A673 (cell line): ENCODE data around the gene TIMM13.

Experiments
- EZH2 ChIP-seq: fragments of 200-600 bp; sonication (generic); IDR thresholded peaks from 2 replicates; pipeline ENCODE4 v1.6.1; 2017; ENCODE audit warnings: borderline replicate concordance, low read depth, mild to moderate bottlenecking, mixed read lengths, antibody characterized with exemption, low read length; ENCODE audit not compliant: poor library complexity, severe bottlenecking
- TF ChIP-seq, protein P1 (sequence below): fragments of 300-800, 200-600 bp; sonication (generic); conservative IDR thresholded peaks from 2 replicates; pipeline ENCODE4 v1.5.1; 2017; ENCODE audit warnings: low read depth, mild to moderate bottlenecking, antibody characterized with exemption, low read length, moderate library complexity, mixed read lengths

DNA sequence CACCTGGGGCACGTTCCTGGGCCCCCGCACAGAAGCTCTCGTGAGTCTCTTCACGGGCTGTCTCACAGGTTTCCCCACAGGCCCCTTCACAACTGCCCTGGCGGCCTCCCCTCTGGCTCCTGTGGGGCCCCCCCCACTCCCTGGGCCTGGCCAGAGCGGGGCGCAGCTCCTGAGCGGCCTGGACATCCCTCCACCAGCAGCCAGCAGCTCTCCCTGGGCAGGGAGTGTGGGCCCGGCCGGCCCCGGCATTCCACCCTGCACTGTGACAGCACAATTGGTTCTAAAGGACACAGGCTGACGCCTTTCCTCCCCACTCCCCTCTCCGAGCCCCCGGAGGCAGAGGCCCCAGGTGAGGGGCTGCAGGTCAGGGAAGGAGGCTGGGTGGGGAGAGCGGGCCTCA, 9.5 kb upstream of the TIMM13 start:
- TF ChIP-seq, protein P1, sequence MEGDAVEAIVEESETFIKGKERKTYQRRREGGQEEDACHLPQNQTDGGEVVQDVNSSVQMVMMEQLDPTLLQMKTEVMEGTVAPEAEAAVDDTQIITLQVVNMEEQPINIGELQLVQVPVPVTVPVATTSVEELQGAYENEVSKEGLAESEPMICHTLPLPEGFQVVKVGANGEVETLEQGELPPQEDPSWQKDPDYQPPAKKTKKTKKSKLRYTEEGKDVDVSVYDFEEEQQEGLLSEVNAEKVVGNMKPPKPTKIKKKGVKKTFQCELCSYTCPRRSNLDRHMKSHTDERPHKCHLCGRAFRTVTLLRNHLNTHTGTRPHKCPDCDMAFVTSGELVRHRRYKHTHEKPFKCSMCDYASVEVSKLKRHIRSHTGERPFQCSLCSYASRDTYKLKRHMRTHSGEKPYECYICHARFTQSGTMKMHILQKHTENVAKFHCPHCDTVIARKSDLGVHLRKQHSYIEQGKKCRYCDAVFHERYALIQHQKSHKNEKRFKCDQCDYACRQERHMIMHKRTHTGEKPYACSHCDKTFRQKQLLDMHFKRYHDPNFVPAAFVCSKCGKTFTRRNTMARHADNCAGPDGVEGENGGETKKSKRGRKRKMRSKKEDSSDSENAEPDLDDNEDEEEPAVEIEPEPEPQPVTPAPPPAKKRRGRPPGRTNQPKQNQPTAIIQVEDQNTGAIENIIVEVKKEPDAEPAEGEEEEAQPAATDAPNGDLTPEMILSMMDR, result no peak
- TF ChIP-seq EZH2, result no peak
